Loucy (cell line): Measurements from ENCODE around the gene ZNF423.

Experiments
- CTCF ChIP-seq: fragments of 200-600 bp; sonication (generic); conservative IDR thresholded peaks from 2 replicates; pipeline ENCODE4 v1.5.1; 2014; ENCODE audit warnings: mild to moderate bottlenecking, antibody characterized with exemption, low read length
- EZH2phosphoT487 ChIP-seq: fragments of 200-600 bp; IDR thresholded peaks from 2 replicates; pipeline ENCODE4 v1.6.1; 2018; ENCODE audit warnings: antibody characterized with exemption, mild to moderate bottlenecking, moderate library complexity, borderline replicate concordance

GRCh38 chr16:49886554-49887094, 30.7 kb upstream of the ZNF423 start:
- TF ChIP-seq CTCF (no peak), EZH2phosphoT487 (no peak)
